Gastrocnemius medialis (tissue), 4 donors: ENCODE data around the gene SCD. TPM values are rescaled to one million over a fixed set of nuclear protein-coding genes. Genes with fewer than 3 reads are reported as not detected.

Experiments
- ATAC-seq, 2 donors: fragments of 150-250 bp; one replicate each; pipeline ENCODE4 v1.9.1; 2016
- DNase-seq, 2 donors: peaks; one replicate each; pipeline ENCODE4 v3.0.0-alpha.2; 2019
- H3K27ac ChIP-seq, 4 donors: fragments of 200-600 bp; sonication (generic); 1 replicate in 1 of 4; 2 replicates in 3 of 4; pipeline ENCODE4 v1.5.1; 2016 to 2018; ENCODE audit warnings: mild to moderate bottlenecking in 2 of 4, moderate library complexity in 1 of 4
- H3K27me3 ChIP-seq, 3 donors: fragments of 200-600 bp; sonication (generic) in 2 of 3; 1 replicate in 1 of 3; 2 replicates in 2 of 3; pipeline versions ENCODE4 v1.5.1 to v1.6.0; 2016 to 2019; ENCODE audit warnings: mild to moderate bottlenecking in 1 of 3, moderate library complexity in 1 of 3
- H3K36me3 ChIP-seq, 2 donors: fragments of 200-600 bp; sonication (generic) in 1 of 2; one replicate each; pipeline ENCODE4 v1.5.1; 2017 to 2018
- H3K4me1 ChIP-seq, 2 donors: fragments of 200-600 bp; sonication (generic) in 1 of 2; one replicate each; pipeline ENCODE4 v1.5.1; 2016 to 2017; ENCODE audit warnings: mild to moderate bottlenecking in 2 of 2
- H3K4me3 ChIP-seq, 4 donors: fragments of 200-600 bp; sonication (generic) in 3 of 4; 1 replicate in 1 of 4; 2 replicates in 3 of 4; pipeline ENCODE4 v1.5.1; 2016 to 2019; ENCODE audit warnings: mild to moderate bottlenecking in 2 of 4
- H3K9me3 ChIP-seq, 3 donors: fragments of 200-600 bp; sonication (generic) in 2 of 3; 1 replicate in 1 of 3; 2 replicates in 2 of 3; pipeline ENCODE4 v1.5.1; 2016 to 2019
- CTCF ChIP-seq, 5 experiments: fragments of 450-650 bp in 3 of 5; fragments of 200-600 bp in 2 of 5; sonication (generic) in 2 of 5; IDR thresholded peaks in 4 of 5; conservative IDR thresholded peaks in 1 of 5; 1 replicate in 4 of 5; 2 replicates in 1 of 5; pipeline ENCODE4 v1.5.1; 2016 to 2019; ENCODE audit warnings: antibody characterized with exemption in 5 of 5, mild to moderate bottlenecking in 3 of 5, moderate library complexity in 3 of 5
- POLR2A ChIP-seq, 2 donors: fragments of 450-650 bp; IDR thresholded peaks; one replicate each; pipeline ENCODE4 v1.6.1; 2017; ENCODE audit warnings: antibody characterized with exemption in 2 of 2, mild to moderate bottlenecking in 2 of 2, moderate library complexity in 2 of 2
- in situ Hi-C, 4 donors: fragments of 200-750 bp; cut with MboI; loops; one replicate each; pipeline versions ENCODE4 v1.15.0 to v1.8.0; 2017; ENCODE audit warnings: low sequenced_read_pairs in 4 of 4
- intact Hi-C: fragments of 100-400 bp; cut with DNase I; formaldehyde crosslinking; loops from one replicate; pipeline ENCODE4 v1.15.1; 2023; ENCODE audit warnings: low total_unique reads
- total RNA-seq, 4 donors: library from RNA; depleted of rRNA; stranded (reverse); fragments of >200 nt; gene quantifications; one replicate each; pipeline versions ENCODE4 v1.1.0 to v1.2.3, GENCODE V29; 2016

The SCD gene
- total RNA-seq, 4 donors from 2014 or later, result 1.1 to 1.9 (median 1.6) TPM

DNA sequence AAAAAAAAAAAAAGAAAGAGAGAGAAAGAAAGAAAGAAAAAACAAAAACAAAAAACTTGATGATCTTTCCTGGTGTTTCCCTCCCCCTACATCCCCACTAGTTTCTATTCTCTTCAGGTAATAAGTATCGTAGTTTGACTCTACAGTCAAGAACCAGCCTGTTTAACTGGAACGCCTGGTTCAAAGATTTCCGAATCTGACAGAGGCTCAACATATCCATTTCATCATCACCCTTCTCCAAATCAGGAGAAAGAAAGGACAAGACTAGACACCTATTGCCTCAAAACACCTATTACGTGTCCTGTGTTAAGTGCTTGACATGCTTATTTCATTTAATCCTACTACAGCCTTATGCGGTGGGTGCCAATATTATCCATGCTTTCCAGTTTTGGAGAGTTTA is 40.2 kb upstream of the SCD start:
- Histone ChIP-seq H3K4me1 (no peaks in the 10 kb centered on the region), H3K27ac (no peak overlapping the region), H3K36me3 (no peaks in the 10 kb centered on the region), H3K4me3 (no peak overlapping the region), H3K27me3 (peaks cover 0 to 9% (median 6%) of the 10 kb centered on the region in 3 donors), H3K9me3 (no peaks in the 10 kb centered on the region)
- TF ChIP-seq CTCF (IDR thresholded peaks at IDR 0.05 in 4 of 5, conservative IDR thresholded peaks at IDR 0.05 in 1 of 5) (no peak), POLR2A (IDR thresholded peaks at IDR 0.05) (no peak)
- no peak for DNase-seq
- intact Hi-C loops, result no loop called here
- in situ Hi-C loops, result no loop called here
- ATAC-seq, result no peak

GRCh38 chr10:100307684-100308083 is 39.3 kb upstream of the SCD start:
- ATAC-seq, result no peak
- no peak overlapping the region for H3K4me3 ChIP-seq
- TF ChIP-seq CTCF (IDR thresholded peaks at IDR 0.05 in 4 of 5, conservative IDR thresholded peaks at IDR 0.05 in 1 of 5) (no peak), POLR2A (IDR thresholded peaks at IDR 0.05) (no peak)
- in situ Hi-C loops (no loop called here), intact Hi-C loops (no loop called here)
- no peak overlapping the region for H3K27ac ChIP-seq
- no peaks in the 10 kb centered on the region for H3K9me3 ChIP-seq
- no peaks in the 10 kb centered on the region for H3K4me1 ChIP-seq
- peaks cover 4 to 7% (median 6%) of the 10 kb centered on the region in 3 donors for H3K27me3 ChIP-seq
- no peak for DNase-seq
- H3K36me3 ChIP-seq, result no peaks in the 10 kb centered on the region

DNA sequence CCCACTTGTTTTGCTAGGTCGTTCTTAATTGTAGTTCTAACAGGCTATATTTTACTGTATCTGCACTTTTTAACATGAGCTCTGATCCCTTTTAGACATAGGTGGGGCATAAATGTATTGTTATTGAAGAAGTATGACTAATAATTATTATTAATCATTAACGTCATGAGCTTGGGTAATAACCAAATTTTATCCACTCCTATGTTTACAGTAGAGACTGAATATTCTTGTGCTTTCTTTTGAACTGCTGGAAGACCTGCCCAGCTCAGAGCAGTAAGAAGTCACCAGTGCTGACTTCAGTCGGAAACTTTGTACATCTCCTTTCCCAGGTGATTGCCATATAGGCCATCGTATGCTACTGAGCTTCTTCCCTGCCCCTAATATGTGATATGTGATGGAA is 35.7 kb upstream of the SCD start:
- DNase-seq (no peak), ATAC-seq (no peak)
- no peaks in the 10 kb centered on the region for H3K4me1 ChIP-seq
- intact Hi-C loops, result no loop called here
- peaks cover 0 to 9% (median 7%) of the 10 kb centered on the region in 3 donors for H3K27me3 ChIP-seq
- in situ Hi-C loops, result no loop called here
- no peak overlapping the region for H3K27ac ChIP-seq
- H3K36me3 ChIP-seq, result no peaks in the 10 kb centered on the region
- no peak overlapping the region for H3K4me3 ChIP-seq
- H3K9me3 ChIP-seq, result no peaks in the 10 kb centered on the region
- TF ChIP-seq POLR2A (IDR thresholded peaks at IDR 0.05) (no peak), CTCF (IDR thresholded peaks at IDR 0.05 in 4 of 5, conservative IDR thresholded peaks at IDR 0.05 in 1 of 5) (no peak)

- no peak for DNase-seq
- no peaks in the 10 kb centered on the region for H3K4me1 ChIP-seq
- intact Hi-C loops (no loop called here), in situ Hi-C loops (no loop called here)
- H3K27me3 ChIP-seq, result peaks cover 0 to 12% (median 9%) of the 10 kb centered on the region in 3 donors
- TF ChIP-seq CTCF (IDR thresholded peaks at IDR 0.05 in 4 of 5, conservative IDR thresholded peaks at IDR 0.05 in 1 of 5), result no peak
- TF ChIP-seq POLR2A (IDR thresholded peaks at IDR 0.05), result no peak
- H3K27ac ChIP-seq, result no peak overlapping the region
- no peak overlapping the region for H3K4me3 ChIP-seq
- no peaks in the 10 kb centered on the region for H3K36me3 ChIP-seq
- H3K9me3 ChIP-seq, result no peaks in the 10 kb centered on the region
- no peak for ATAC-seq
Observed at GRCh38 chr10:100315615-100316014, 31.4 kb upstream of the SCD start.

DNA sequence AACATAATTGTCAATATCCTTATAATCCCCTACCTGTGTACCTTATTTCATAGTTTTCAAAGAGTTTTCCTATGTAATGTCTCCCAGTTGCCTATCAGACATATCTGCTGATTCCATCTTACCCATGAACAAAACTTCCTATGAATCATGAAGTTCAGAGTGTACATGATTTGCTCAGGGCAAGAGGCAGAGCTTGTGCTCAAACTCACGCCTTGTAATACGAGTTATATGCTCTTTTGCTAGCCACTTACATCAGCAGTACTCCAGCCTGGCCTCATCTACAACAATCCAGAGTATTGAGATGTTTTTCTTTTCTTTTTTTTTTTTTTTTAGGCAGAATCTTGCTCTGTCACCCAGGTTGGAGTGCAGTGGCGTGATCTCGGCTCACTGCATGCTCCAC is 28.8 kb upstream of the SCD start:
- ATAC-seq, result no peak

More for the DNA sequence above, 28.8 kb upstream of the SCD start:
- Histone ChIP-seq H3K4me1 (no peaks in the 10 kb centered on the region), H3K9me3 (no peaks in the 10 kb centered on the region), H3K27me3 (peaks cover 0 to 8% (median 4%) of the 10 kb centered on the region in 3 donors), H3K36me3 (no peaks in the 10 kb centered on the region), H3K4me3 (no peak overlapping the region), H3K27ac (no peak overlapping the region)
- in situ Hi-C loops, result no loop called here
- TF ChIP-seq CTCF (IDR thresholded peaks at IDR 0.05 in 4 of 5, conservative IDR thresholded peaks at IDR 0.05 in 1 of 5) (no peak), POLR2A (IDR thresholded peaks at IDR 0.05) (no peak)
- intact Hi-C loops, result no loop called here
- no peak for DNase-seq
